SU-DHL-6 (cell line): ENCODE results near the gene GPAT2.
"Not testable (repeated sequence)": the region's sequence is repeated elsewhere in the genome, so short reads cannot be mapped to it uniquely, and the experiment has no call there.

Source experiments
- EZH2phosphoT487 ChIP-seq: fragments of 200-600 bp; sonication (generic), shearing (Covaris generic); conservative IDR thresholded peaks from 2 replicates; pipeline ENCODE4 v1.6.1; 2018; ENCODE audit warnings: mild to moderate bottlenecking, antibody characterized with exemption, low read length, moderate library complexity, mixed read lengths
- TF ChIP-seq, protein P1 (sequence below): fragments of 200-600 bp; sonication (generic); IDR thresholded peaks from one replicate; pipeline ENCODE4 v1.5.1; 2017; ENCODE audit warnings: antibody characterized with exemption, mild to moderate bottlenecking, low read length, moderate library complexity; ENCODE audit not compliant: insufficient read depth, poor library complexity, severe bottlenecking

DNA sequence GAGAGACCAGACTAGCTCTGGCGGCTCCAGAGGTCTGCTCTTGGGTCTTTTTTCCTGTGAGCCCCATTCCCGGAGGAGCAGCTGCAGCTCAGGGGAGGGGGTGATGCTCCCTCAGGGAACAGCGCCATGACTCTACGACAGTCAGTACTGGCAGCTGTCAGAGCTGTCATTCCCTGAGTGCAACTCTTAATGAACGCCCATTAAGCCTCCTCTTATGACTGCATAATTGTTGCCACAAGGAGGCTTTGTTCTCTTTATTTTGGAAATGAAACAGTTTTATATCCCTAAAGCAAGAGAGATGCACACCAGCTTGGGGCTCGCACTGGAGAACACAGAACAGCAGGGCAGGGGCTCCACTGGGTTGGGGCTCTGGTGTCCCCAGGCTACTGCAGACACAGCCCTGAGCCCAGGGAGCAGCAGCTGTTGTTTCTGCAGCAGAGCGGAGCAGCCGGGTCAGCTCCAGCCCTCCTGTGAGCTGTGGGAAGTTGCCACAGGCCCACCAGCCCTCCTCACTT, 37.3 kb upstream of the GPAT2 start:
- TF ChIP-seq, protein P1, sequence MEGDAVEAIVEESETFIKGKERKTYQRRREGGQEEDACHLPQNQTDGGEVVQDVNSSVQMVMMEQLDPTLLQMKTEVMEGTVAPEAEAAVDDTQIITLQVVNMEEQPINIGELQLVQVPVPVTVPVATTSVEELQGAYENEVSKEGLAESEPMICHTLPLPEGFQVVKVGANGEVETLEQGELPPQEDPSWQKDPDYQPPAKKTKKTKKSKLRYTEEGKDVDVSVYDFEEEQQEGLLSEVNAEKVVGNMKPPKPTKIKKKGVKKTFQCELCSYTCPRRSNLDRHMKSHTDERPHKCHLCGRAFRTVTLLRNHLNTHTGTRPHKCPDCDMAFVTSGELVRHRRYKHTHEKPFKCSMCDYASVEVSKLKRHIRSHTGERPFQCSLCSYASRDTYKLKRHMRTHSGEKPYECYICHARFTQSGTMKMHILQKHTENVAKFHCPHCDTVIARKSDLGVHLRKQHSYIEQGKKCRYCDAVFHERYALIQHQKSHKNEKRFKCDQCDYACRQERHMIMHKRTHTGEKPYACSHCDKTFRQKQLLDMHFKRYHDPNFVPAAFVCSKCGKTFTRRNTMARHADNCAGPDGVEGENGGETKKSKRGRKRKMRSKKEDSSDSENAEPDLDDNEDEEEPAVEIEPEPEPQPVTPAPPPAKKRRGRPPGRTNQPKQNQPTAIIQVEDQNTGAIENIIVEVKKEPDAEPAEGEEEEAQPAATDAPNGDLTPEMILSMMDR: not testable (repeated sequence)
- not testable (repeated sequence) for TF ChIP-seq EZH2phosphoT487
